GM12878 (cell line): ENCODE data around the gene ZDHHC5. TPM values are rescaled to one million over a fixed set of nuclear protein-coding genes. Genes with fewer than 3 reads are reported as not detected.

Source experiments
- ATAC-seq: fragments of 200-7000 bp; cut with Tn5 transposase; 3 replicates; pipeline ENCODE4 v1.9.1; 2020; ENCODE audit warnings: mild to moderate bottlenecking, moderate library complexity
- BruUV-seq: library from RNA; stranded (reverse); fragments of 400-500 nt; replicated peaks from 2 replicates; lab custom pipeline; 2021; lab: Mats Ljungman, UMichigan
- CTCF ChIA-PET: fragments of 300-600 bp; sonication (Branson Sonifier 250); formaldehyde crosslinking; extraction: SDS; loops from one replicate; lab custom pipeline; 2021; ENCODE audit warnings: inconsistent platforms; lab: Yijun Ruan, JAX
- POLR2A ChIA-PET: fragments of 350-600 bp; formaldehyde crosslinking; extraction: SDS; loops from one replicate; lab custom pipeline; 2021; ENCODE audit warnings: inconsistent platforms; lab: Charles Lee
- RAD21 ChIA-PET: fragments of 300-600 bp; sonication (Branson Sonifier 250); formaldehyde crosslinking; loops from one replicate; lab custom pipeline; 2023; ENCODE audit warnings: antibody characterized with exemption; ENCODE audit not compliant: unreplicated experiment; lab: Charles Lee
- SMC1A ChIA-PET: fragments of 300-600 bp; sonication (Branson Sonifier 250); formaldehyde crosslinking; loops from one replicate; lab custom pipeline; 2023; ENCODE audit not compliant: unreplicated experiment, uncharacterized antibody; lab: Charles Lee
- DNase-seq: peaks from one replicate; pipeline ENCODE4 v3.0.0-alpha.2; 2011; ENCODE audit warnings: low read depth, low spot score
- FAIRE-seq: peaks from 3 replicates; lab custom pipeline; 2011; peaks lifted over from hg19 to GRCh38; lab: Jason Lieb, UNC
- H2AFZ ChIP-seq: 2 replicates; pipeline ENCODE4 v1.6.0; 2011; ENCODE audit warnings: low read depth, low read length, control low read depth; ENCODE audit not compliant: control insufficient read depth
- H3K27ac ChIP-seq: 2 replicates; pipeline ENCODE4 v1.5.1; 2011; ENCODE audit warnings: control low read depth; ENCODE audit not compliant: control insufficient read depth, insufficient read depth
- H3K27me3 ChIP-seq, 2 experiments: replicated peaks in 1 of 2; 2 replicates each; pipeline versions ENCODE4 v1.6.0 to v1.6.1; 2011; ENCODE audit warnings: low read length in 1 of 2; ENCODE audit not compliant: control insufficient read depth in 2 of 2, insufficient read depth in 2 of 2
- H3K36me3 ChIP-seq, 2 experiments: 2 replicates each; pipeline ENCODE4 v1.5.1; 2011; ENCODE audit warnings: low read length in 1 of 2; ENCODE audit not compliant: control insufficient read depth in 2 of 2, insufficient read depth in 2 of 2
- H3K4me1 ChIP-seq: 2 replicates; pipeline ENCODE4 v1.6.1; 2011; ENCODE audit warnings: mild to moderate bottlenecking, low read length, moderate library complexity, mixed read lengths; ENCODE audit not compliant: control insufficient read depth, insufficient read depth
- H3K4me2 ChIP-seq: 2 replicates; pipeline ENCODE4 v1.6.0; 2011; ENCODE audit warnings: control low read depth; ENCODE audit not compliant: control insufficient read depth, insufficient read depth
- H3K4me3 ChIP-seq: fragments of 200-600 bp; sonication (generic); 2 replicates; pipeline ENCODE4 v1.5.1; 2016
- H3K79me2 ChIP-seq: 2 replicates; pipeline ENCODE4 v1.6.0; 2011; ENCODE audit warnings: low read length; ENCODE audit not compliant: control insufficient read depth, insufficient read depth
- H3K9ac ChIP-seq: 2 replicates; pipeline ENCODE4 v1.8.0; 2011; ENCODE audit warnings: low read length, control low read depth, mixed read lengths; ENCODE audit not compliant: control insufficient read depth, insufficient read depth
- H3K9me3 ChIP-seq: replicated peaks from 3 replicates; pipeline ENCODE4 v1.5.1; 2011; ENCODE audit warnings: mild to moderate bottlenecking, low read length; ENCODE audit not compliant: control insufficient read depth, insufficient read depth
- H4K20me1 ChIP-seq: 2 replicates; pipeline ENCODE4 v1.6.0; 2011; ENCODE audit not compliant: control insufficient read depth, insufficient read depth
- MTA3 ChIP-seq: IDR thresholded peaks from 2 replicates; pipeline ENCODE4 v1.6.1; 2012; ENCODE audit warnings: low read length, inconsistent platforms, borderline replicate concordance
- WGBS: methylation state at CpG from one replicate; pipeline ENCODE4 v1.1.6; 2016; ENCODE audit warnings: low lambda C conversion rate; ENCODE audit not compliant: insufficient replicate concordance, insufficient coverage; ENCODE audit errors: missing lambda C conversion rate; 5-methylcytosine and 5-hydroxymethylcytosine counted together
- in situ Hi-C: fragments of 300-500 bp; cut with MboI; formaldehyde crosslinking; loops from 9 replicates; pipeline ENCODE4 v1.14.3; 2018; ENCODE audit warnings: mixed read lengths
- intact Hi-C: fragments of 100-400 bp; cut with micrococcal nuclease; formaldehyde crosslinking; loops from one replicate; pipeline ENCODE4 v1.14.2; 2022; ENCODE audit not compliant: unreplicated experiment
- polyA plus RNA-seq, 11 experiments: library from polyadenylated mRNA; depleted of rRNA in 4 of 11; unstranded in 6 of 11; stranded (reverse) in 5 of 11; fragments of >200 nt; fragmentation: Nextera tagmentation in 4 of 11; fragmentation: Illumina TruSeq in 1 of 11; extraction: Ambion mirVana in 4 of 11; extraction: Trizol in 1 of 11; gene quantifications; 1 replicate in 1 of 11; 2 replicates in 10 of 11; pipeline versions ENCODE4 v1.2.1 to v1.2.3, GENCODE V29; 2011 to 2016; ENCODE audit warnings: inconsistent platforms in 2 of 11, missing spikeins in 2 of 11, low read depth in 1 of 11
- total RNA-seq, 4 experiments: library from RNA; depleted of rRNA in 3 of 4; stranded (reverse); fragments of >200 nt in 3 of 4; fragmentation: Illumina TruSeq in 1 of 4; extraction: Trizol in 1 of 4; gene quantifications; 2 replicates each; pipeline versions ENCODE4 v1.2.1 to v1.2.3, GENCODE V29; 2013 to 2021
- TF ChIP-seq, protein P1 (sequence below): IDR thresholded peaks from 2 replicates; pipeline ENCODE4 v1.6.1; 2012; ENCODE audit warnings: low read length, inconsistent platforms
- TF ChIP-seq, protein P2 (sequence below): fragments of 450-650 bp; IDR thresholded peaks from 2 replicates; pipeline ENCODE4 v1.6.1; 2018; ENCODE audit warnings: borderline replicate concordance, mild to moderate bottlenecking; ENCODE audit not compliant: partially characterized antibody

The ZDHHC5 gene
- total and polyA plus RNA-seq, 10 of the 15 experiments (the other 5 are each of a cell fraction or from before 2014, with no cell fraction given), result 3.9 to 61.3 (median 37.6) TPM

DNA sequence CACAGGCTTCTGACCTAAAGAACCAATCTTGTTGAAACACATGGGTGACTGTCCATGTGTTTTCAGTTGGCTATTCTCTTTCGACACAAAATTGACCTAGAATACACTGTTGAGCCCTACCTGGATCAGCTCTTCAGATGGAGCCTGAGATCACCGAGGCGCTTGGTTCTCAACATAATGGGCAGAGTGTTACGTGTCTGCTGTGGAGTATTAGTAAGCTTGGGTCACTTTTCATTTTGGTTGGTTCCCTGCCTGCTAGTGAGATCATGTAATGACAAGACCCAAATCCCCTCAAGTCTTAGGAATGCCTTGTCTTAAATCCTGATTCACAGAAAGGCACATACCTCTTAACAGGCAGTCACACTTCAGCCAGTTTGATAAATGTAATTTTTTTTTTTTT lies 35.4 kb downstream of the ZDHHC5 start:
- H3K79me2 ChIP-seq, result no peaks in the 10 kb centered on the region
- in situ Hi-C loops, result no loop called here
- H3K9me3 ChIP-seq, result no peaks in the 10 kb centered on the region
- FAIRE-seq, result no peak
- peaks cover 17 to 37% of the 10 kb centered on the region in 2 experiments for H3K36me3 ChIP-seq
- ChIA-PET POLR2A (interaction anchor here (0.9 kb wide), 1 partner anchor 18 kb away, joined by 3 read pairs; no protein-coding TSS in a partner anchor), SMC1A (interaction anchor here (0.6 to 2.0 kb wide), 6 partner anchors 25 to 98 kb away, joined by 3 to 7 read pairs (median 4); no protein-coding TSS in a partner anchor)
- H3K4me2 ChIP-seq, result no peak overlapping the region
- no peak overlapping the region for H3K4me3 ChIP-seq
- H3K4me1 ChIP-seq, result no peaks in the 10 kb centered on the region
- no peak for ATAC-seq
- TF ChIP-seq MTA3, result no peak
- TF ChIP-seq, all 136 proteins: peak for 0
- no TSS peak for BruUV-seq
- no peak overlapping the region for H2AFZ ChIP-seq
- H3K27ac ChIP-seq, result no peak overlapping the region
- RAD21 ChIA-PET, result interaction anchor here (0.7 to 2.1 kb wide), 5 partner anchors 28 to 1254 kb away, joined by 3 to 12 read pairs (median 3); no protein-coding TSS in a partner anchor
- intact Hi-C loops, result no loop called here
- CTCF ChIA-PET, result interaction anchor here (1.0 to 1.2 kb wide), 2 partner anchors 38 to 97 kb away, joined by 3 to 9 read pairs; partner anchors contain the start of gene SELENOH
- no peaks in the 10 kb centered on the region for H4K20me1 ChIP-seq
- H3K27me3 ChIP-seq, result no peaks in the 10 kb centered on the region
- WGBS, result 99% methylated on average over 4 of the region's 4 CpGs
- no peak overlapping the region for H3K9ac ChIP-seq
- no peak for DNase-seq

- ChIA-PET CTCF (no interaction called here), RAD21 (no interaction called here), POLR2A (no interaction called here)
Observed at GRCh38 chr11:57704932-57705331, 37.0 kb downstream of the ZDHHC5 start.

More at GRCh38 chr11:57704932-57705331, 37.0 kb downstream of the ZDHHC5 start:
- Histone ChIP-seq H3K4me1 (peaks cover 2% of the 10 kb centered on the region), H2AFZ (no peak overlapping the region), H3K27ac (no peak overlapping the region), H3K79me2 (0 out of 2 replicates have a peak, but pooled peaks cover 3% of the 10 kb centered on the region), H3K27me3 (no peaks in the 10 kb centered on the region), H3K4me3 (no peak overlapping the region), H3K9ac (no peak overlapping the region), H3K9me3 (no peaks in the 10 kb centered on the region), H3K4me2 (no peak overlapping the region), H3K36me3 (peaks cover 5 to 22% of the 10 kb centered on the region in 2 experiments), H4K20me1 (no peaks in the 10 kb centered on the region)
- no TSS peak for BruUV-seq
- TF ChIP-seq, protein P1, sequence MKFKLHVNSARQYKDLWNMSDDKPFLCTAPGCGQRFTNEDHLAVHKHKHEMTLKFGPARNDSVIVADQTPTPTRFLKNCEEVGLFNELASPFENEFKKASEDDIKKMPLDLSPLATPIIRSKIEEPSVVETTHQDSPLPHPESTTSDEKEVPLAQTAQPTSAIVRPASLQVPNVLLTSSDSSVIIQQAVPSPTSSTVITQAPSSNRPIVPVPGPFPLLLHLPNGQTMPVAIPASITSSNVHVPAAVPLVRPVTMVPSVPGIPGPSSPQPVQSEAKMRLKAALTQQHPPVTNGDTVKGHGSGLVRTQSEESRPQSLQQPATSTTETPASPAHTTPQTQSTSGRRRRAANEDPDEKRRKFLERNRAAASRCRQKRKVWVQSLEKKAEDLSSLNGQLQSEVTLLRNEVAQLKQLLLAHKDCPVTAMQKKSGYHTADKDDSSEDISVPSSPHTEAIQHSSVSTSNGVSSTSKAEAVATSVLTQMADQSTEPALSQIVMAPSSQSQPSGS, result no peak
- TF ChIP-seq, protein P2, sequence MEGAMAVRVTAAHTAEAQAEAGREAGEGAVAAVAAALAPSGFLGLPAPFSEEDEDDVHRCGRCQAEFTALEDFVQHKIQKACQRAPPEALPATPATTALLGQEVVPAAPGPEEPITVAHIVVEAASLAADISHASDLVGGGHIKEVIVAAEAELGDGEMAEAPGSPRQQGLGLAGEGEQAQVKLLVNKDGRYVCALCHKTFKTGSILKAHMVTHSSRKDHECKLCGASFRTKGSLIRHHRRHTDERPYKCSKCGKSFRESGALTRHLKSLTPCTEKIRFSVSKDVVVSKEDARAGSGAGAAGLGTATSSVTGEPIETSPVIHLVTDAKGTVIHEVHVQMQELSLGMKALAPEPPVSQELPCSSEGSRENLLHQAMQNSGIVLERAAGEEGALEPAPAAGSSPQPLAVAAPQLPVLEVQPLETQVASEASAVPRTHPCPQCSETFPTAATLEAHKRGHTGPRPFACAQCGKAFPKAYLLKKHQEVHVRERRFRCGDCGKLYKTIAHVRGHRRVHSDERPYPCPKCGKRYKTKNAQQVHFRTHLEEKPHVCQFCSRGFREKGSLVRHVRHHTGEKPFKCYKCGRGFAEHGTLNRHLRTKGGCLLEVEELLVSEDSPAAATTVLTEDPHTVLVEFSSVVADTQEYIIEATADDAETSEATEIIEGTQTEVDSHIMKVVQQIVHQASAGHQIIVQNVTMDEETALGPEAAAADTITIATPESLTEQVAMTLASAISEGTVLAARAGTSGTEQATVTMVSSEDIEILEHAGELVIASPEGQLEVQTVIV, result no peak
- 98% methylated on average over 6 of the region's 6 CpGs for WGBS
- FAIRE-seq (no peak), DNase-seq (no peak), ATAC-seq (no peak)
- intact Hi-C loops (no loop called here), in situ Hi-C loops (no loop called here)
- SMC1A ChIA-PET, result interaction anchor here (0.9 to 2.0 kb wide), 3 partner anchors 10 to 96 kb away, joined by 3 to 7 read pairs (median 4); no protein-coding TSS in a partner anchor
